ENCODE measurements around the gene CBX2.

CBX2 gene

GRCh38 chr17:79742951-79743476 lies 34.9 kb upstream of the CBX2 start:
- no peaks in the 10 kb centered on the region for H3K9me3 ChIP-seq (ENCODE audit: control insufficient read depth in 2 of 2, low read length in 2 of 2)
- peaks cover 5 to 7% of the 10 kb centered on the region in 2 donors for H3K4me1 ChIP-seq (ENCODE audit: control insufficient read depth in 2 of 2, insufficient read depth in 2 of 2, low read length in 2 of 2)
- H3K9ac ChIP-seq (ENCODE audit: low read depth in 1 of 2, low read length in 2 of 2), result no peak overlapping the region
- peaks cover 25 to 33% of the 10 kb centered on the region in 2 donors for H3K27me3 ChIP-seq (ENCODE audit: control insufficient read depth in 2 of 2, insufficient read depth in 2 of 2, low read length in 2 of 2)
- H3K36me3 ChIP-seq (ENCODE audit: control insufficient read depth in 2 of 2, insufficient read depth in 2 of 2, low read length in 2 of 2), result no peaks in the 10 kb centered on the region
- H3K4me3 ChIP-seq (ENCODE audit: low read length in 2 of 2), result no peak overlapping the region
- no peak overlapping the region for H3K27ac ChIP-seq (ENCODE audit: low read depth in 2 of 2, low read length in 2 of 2)

GRCh38 chr17:79743614-79744013 lies 34.3 kb upstream of the CBX2 start:
- H3K27ac ChIP-seq (ENCODE audit: low read depth in 2 of 2, low read length in 2 of 2), result no peak overlapping the region
- H3K4me3 ChIP-seq (ENCODE audit: low read length in 2 of 2), result no peak overlapping the region
- H3K4me1 ChIP-seq (ENCODE audit: control insufficient read depth in 2 of 2, insufficient read depth in 2 of 2, low read length in 2 of 2), result peaks cover 5 to 7% of the 10 kb centered on the region in 2 donors
- H3K9me3 ChIP-seq (ENCODE audit: control insufficient read depth in 2 of 2, low read length in 2 of 2), result no peaks in the 10 kb centered on the region
- peaks cover 30 to 37% of the 10 kb centered on the region in 2 donors for H3K27me3 ChIP-seq (ENCODE audit: control insufficient read depth in 2 of 2, insufficient read depth in 2 of 2, low read length in 2 of 2)
- H3K36me3 ChIP-seq (ENCODE audit: control insufficient read depth in 2 of 2, insufficient read depth in 2 of 2, low read length in 2 of 2), result no peaks in the 10 kb centered on the region
- H3K9ac ChIP-seq (ENCODE audit: low read depth in 1 of 2, low read length in 2 of 2), result no peak overlapping the region

- Histone ChIP-seq H3K27ac (ENCODE audit: low read depth in 2 of 2, low read length in 2 of 2) (no peak overlapping the region), H3K9ac (ENCODE audit: low read depth in 1 of 2, low read length in 2 of 2) (no peak overlapping the region), H3K4me3 (ENCODE audit: low read length in 2 of 2) (no peak overlapping the region), H3K4me1 (ENCODE audit: control insufficient read depth in 2 of 2, insufficient read depth in 2 of 2, low read length in 2 of 2) (peaks cover 5% of the 10 kb centered on the region in 2 donors), H3K36me3 (ENCODE audit: control insufficient read depth in 2 of 2, insufficient read depth in 2 of 2, low read length in 2 of 2) (no peaks in the 10 kb centered on the region), H3K9me3 (ENCODE audit: control insufficient read depth in 2 of 2, low read length in 2 of 2) (no peaks in the 10 kb centered on the region), H3K27me3 (ENCODE audit: control insufficient read depth in 2 of 2, insufficient read depth in 2 of 2, low read length in 2 of 2) (peaks cover 32 to 40% of the 10 kb centered on the region in 2 donors)
Measured at GRCh38 chr17:79745641-79746105, 32.3 kb upstream of the CBX2 start.

GRCh38 chr17:79746889-79747507 lies 30.9 kb upstream of the CBX2 start:
- Histone ChIP-seq H3K4me1 (ENCODE audit: control insufficient read depth in 2 of 2, insufficient read depth in 2 of 2, low read length in 2 of 2) (peaks cover 3 to 4% of the 10 kb centered on the region in 2 donors), H3K9me3 (ENCODE audit: control insufficient read depth in 2 of 2, low read length in 2 of 2) (no peaks in the 10 kb centered on the region), H3K27ac (ENCODE audit: low read depth in 2 of 2, low read length in 2 of 2) (no peak overlapping the region), H3K4me3 (ENCODE audit: low read length in 2 of 2) (no peak overlapping the region), H3K36me3 (ENCODE audit: control insufficient read depth in 2 of 2, insufficient read depth in 2 of 2, low read length in 2 of 2) (no peaks in the 10 kb centered on the region), H3K27me3 (ENCODE audit: control insufficient read depth in 2 of 2, insufficient read depth in 2 of 2, low read length in 2 of 2) (peaks cover 39 to 46% of the 10 kb centered on the region in 2 donors), H3K9ac (ENCODE audit: low read depth in 1 of 2, low read length in 2 of 2) (no peak overlapping the region)

GRCh38 chr17:79747508-79748294 lies 30.2 kb upstream of the CBX2 start:
- no peaks in the 10 kb centered on the region for H3K36me3 ChIP-seq (ENCODE audit: control insufficient read depth in 2 of 2, insufficient read depth in 2 of 2, low read length in 2 of 2)
- H3K9me3 ChIP-seq (ENCODE audit: control insufficient read depth in 2 of 2, low read length in 2 of 2), result no peaks in the 10 kb centered on the region
- H3K4me3 ChIP-seq (ENCODE audit: low read length in 2 of 2), result no peak overlapping the region
- H3K9ac ChIP-seq (ENCODE audit: low read depth in 1 of 2, low read length in 2 of 2), result no peak overlapping the region
- peaks cover 34 to 39% of the 10 kb centered on the region in 2 donors for H3K27me3 ChIP-seq (ENCODE audit: control insufficient read depth in 2 of 2, insufficient read depth in 2 of 2, low read length in 2 of 2)
- H3K4me1 ChIP-seq (ENCODE audit: control insufficient read depth in 2 of 2, insufficient read depth in 2 of 2, low read length in 2 of 2), result no peaks in the 10 kb centered on the region
- no peak overlapping the region for H3K27ac ChIP-seq (ENCODE audit: low read depth in 2 of 2, low read length in 2 of 2)

- H3K27me3 ChIP-seq (ENCODE audit: control insufficient read depth in 2 of 2, insufficient read depth in 2 of 2, low read length in 2 of 2), result peaks cover 34 to 41% of the 10 kb centered on the region in 2 donors
- no peak overlapping the region for H3K27ac ChIP-seq (ENCODE audit: low read depth in 2 of 2, low read length in 2 of 2)
- H3K4me3 ChIP-seq (ENCODE audit: low read length in 2 of 2), result no peak overlapping the region
- no peaks in the 10 kb centered on the region for H3K4me1 ChIP-seq (ENCODE audit: control insufficient read depth in 2 of 2, insufficient read depth in 2 of 2, low read length in 2 of 2)
- no peak overlapping the region for H3K9ac ChIP-seq (ENCODE audit: low read depth in 1 of 2, low read length in 2 of 2)
- H3K9me3 ChIP-seq (ENCODE audit: control insufficient read depth in 2 of 2, low read length in 2 of 2), result no peaks in the 10 kb centered on the region
- H3K36me3 ChIP-seq (ENCODE audit: control insufficient read depth in 2 of 2, insufficient read depth in 2 of 2, low read length in 2 of 2), result no peaks in the 10 kb centered on the region
Measured at GRCh38 chr17:79748295-79749099, 29.5 kb upstream of the CBX2 start.

- Histone ChIP-seq H3K9ac (ENCODE audit: low read depth in 1 of 2, low read length in 2 of 2) (no peak overlapping the region), H3K36me3 (ENCODE audit: control insufficient read depth in 2 of 2, insufficient read depth in 2 of 2, low read length in 2 of 2) (no peaks in the 10 kb centered on the region), H3K4me3 (ENCODE audit: low read length in 2 of 2) (no peak overlapping the region), H3K27ac (ENCODE audit: low read depth in 2 of 2, low read length in 2 of 2) (no peak overlapping the region), H3K4me1 (ENCODE audit: control insufficient read depth in 2 of 2, insufficient read depth in 2 of 2, low read length in 2 of 2) (no peaks in the 10 kb centered on the region), H3K27me3 (ENCODE audit: control insufficient read depth in 2 of 2, insufficient read depth in 2 of 2, low read length in 2 of 2) (peaks cover 34 to 41% of the 10 kb centered on the region in 2 donors), H3K9me3 (ENCODE audit: control insufficient read depth in 2 of 2, low read length in 2 of 2) (no peaks in the 10 kb centered on the region)
Measured at GRCh38 chr17:79749156-79749815, 28.7 kb upstream of the CBX2 start.

GRCh38 chr17:79749958-79750357 lies 28.0 kb upstream of the CBX2 start:
- H3K36me3 ChIP-seq (ENCODE audit: control insufficient read depth in 2 of 2, insufficient read depth in 2 of 2, low read length in 2 of 2), result no peaks in the 10 kb centered on the region
- no peak overlapping the region for H3K4me3 ChIP-seq (ENCODE audit: low read length in 2 of 2)
- no peaks in the 10 kb centered on the region for H3K4me1 ChIP-seq (ENCODE audit: control insufficient read depth in 2 of 2, insufficient read depth in 2 of 2, low read length in 2 of 2)
- H3K27me3 ChIP-seq (ENCODE audit: control insufficient read depth in 2 of 2, insufficient read depth in 2 of 2, low read length in 2 of 2), result peaks cover 34 to 41% of the 10 kb centered on the region in 2 donors
- no peak overlapping the region for H3K9ac ChIP-seq (ENCODE audit: low read depth in 1 of 2, low read length in 2 of 2)
- no peak overlapping the region for H3K27ac ChIP-seq (ENCODE audit: low read depth in 2 of 2, low read length in 2 of 2)
- H3K9me3 ChIP-seq (ENCODE audit: control insufficient read depth in 2 of 2, low read length in 2 of 2), result no peaks in the 10 kb centered on the region

GRCh38 chr17:79750650-79751545 lies 27.1 kb upstream of the CBX2 start:
- no peaks in the 10 kb centered on the region for H3K9me3 ChIP-seq (ENCODE audit: control insufficient read depth in 2 of 2, low read length in 2 of 2)
- no peak overlapping the region for H3K4me3 ChIP-seq (ENCODE audit: low read length in 2 of 2)
- no peaks in the 10 kb centered on the region for H3K36me3 ChIP-seq (ENCODE audit: control insufficient read depth in 2 of 2, insufficient read depth in 2 of 2, low read length in 2 of 2)
- no peak overlapping the region for H3K27ac ChIP-seq (ENCODE audit: low read depth in 2 of 2, low read length in 2 of 2)
- H3K4me1 ChIP-seq (ENCODE audit: control insufficient read depth in 2 of 2, insufficient read depth in 2 of 2, low read length in 2 of 2), result no peaks in the 10 kb centered on the region
- peaks cover 34 to 36% of the 10 kb centered on the region in 2 donors for H3K27me3 ChIP-seq (ENCODE audit: control insufficient read depth in 2 of 2, insufficient read depth in 2 of 2, low read length in 2 of 2)
- H3K9ac ChIP-seq (ENCODE audit: low read depth in 1 of 2, low read length in 2 of 2), result no peak overlapping the region
